ENCODE data around the gene EVC. TPM values are rescaled to one million over a fixed set of nuclear protein-coding genes. Genes with fewer than 3 reads are reported as not detected.
A peak's percentile ranks its signal among the peaks of the same experiment; 100 is the strongest.

EVC gene
- 41.4 and 52.7 TPM in 2 replicates for total RNA-seq

DNA sequence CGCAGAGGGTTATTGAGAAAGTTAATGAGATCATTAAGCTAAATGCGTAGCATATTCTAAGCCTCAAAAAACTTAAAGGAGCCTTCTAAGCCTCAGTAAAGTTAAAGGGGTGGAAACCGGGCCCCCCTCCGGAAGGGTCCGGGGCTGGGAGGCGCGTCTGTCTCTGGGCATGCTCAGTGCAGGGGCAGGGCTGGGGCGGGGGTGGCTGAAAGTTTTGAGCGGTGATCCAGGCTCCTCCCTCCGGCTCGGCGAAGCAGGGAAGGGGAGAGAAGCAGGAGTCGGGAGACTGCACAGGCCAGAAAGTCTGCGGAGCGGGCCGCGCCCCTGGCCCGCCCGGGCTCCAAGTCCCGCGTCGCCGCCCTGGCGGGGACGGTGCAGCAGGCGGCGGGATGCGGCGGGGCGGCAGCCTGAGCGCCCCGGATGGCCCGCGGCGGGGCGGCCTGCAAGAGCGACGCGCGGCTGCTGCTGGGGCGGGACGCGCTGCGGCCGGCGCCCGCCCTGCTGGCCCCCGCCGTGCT lies at the start of gene EVC:
TSS of gene EVC (plus strand) at position 241 of the 518 bp plus-strand sequence. CDS start at position 421, 180 bp downstream.
- Histone ChIP-seq H3K4me3 (ENCODE audit: low read depth, low read length) (peak within 1 kb of the TSS; percentile 74), H3K36me3 (ENCODE audit: control insufficient read depth, insufficient read depth, low read length) (no peaks in the 10 kb centered on the region), H3K27me3 (ENCODE audit: control insufficient read depth, insufficient read depth, low read length) (no peaks in the 10 kb centered on the region)
- DNase-seq (ENCODE audit: low read depth) = peak; percentile 47
- TF ChIP-seq CTCF (IDR thresholded peaks at IDR 0.05; ENCODE audit: insufficient read depth, low read length, poor library complexity, severe bottlenecking) = no peak

GRCh38 chr4:5661237-5661636 lies 49.8 kb upstream of the EVC start:
- TF ChIP-seq CTCF (IDR thresholded peaks at IDR 0.05; ENCODE audit: insufficient read depth, low read length, poor library complexity, severe bottlenecking) = no peak
- DNase-seq (ENCODE audit: low read depth) = no peak
- no peak overlapping the region for H3K4me3 ChIP-seq (ENCODE audit: low read depth, low read length)
- no peaks in the 10 kb centered on the region for H3K27me3 ChIP-seq (ENCODE audit: control insufficient read depth, insufficient read depth, low read length)
- no peaks in the 10 kb centered on the region for H3K36me3 ChIP-seq (ENCODE audit: control insufficient read depth, insufficient read depth, low read length)

- Histone ChIP-seq H3K27me3 (ENCODE audit: control insufficient read depth, insufficient read depth, low read length) (no peaks in the 10 kb centered on the region), H3K36me3 (ENCODE audit: control insufficient read depth, insufficient read depth, low read length) (no peaks in the 10 kb centered on the region), H3K4me3 (ENCODE audit: low read depth, low read length) (no peak overlapping the region)
- TF ChIP-seq CTCF (IDR thresholded peaks at IDR 0.05; ENCODE audit: insufficient read depth, low read length, poor library complexity, severe bottlenecking) = no peak
- no peak for DNase-seq (ENCODE audit: low read depth)
These were observed 48.4 kb upstream of the EVC start for GRCh38 chr4:5662555-5662954.

- Histone ChIP-seq H3K4me3 (ENCODE audit: low read depth, low read length) (no peak overlapping the region), H3K27me3 (ENCODE audit: control insufficient read depth, insufficient read depth, low read length) (no peaks in the 10 kb centered on the region), H3K36me3 (ENCODE audit: control insufficient read depth, insufficient read depth, low read length) (no peaks in the 10 kb centered on the region)
- no peak for TF ChIP-seq CTCF (IDR thresholded peaks at IDR 0.05; ENCODE audit: insufficient read depth, low read length, poor library complexity, severe bottlenecking)
- no peak for DNase-seq (ENCODE audit: low read depth)
These were observed 46.2 kb upstream of the EVC start for GRCh38 chr4:5664778-5665177.

- no peak overlapping the region for H3K4me3 ChIP-seq (ENCODE audit: low read depth, low read length)
- TF ChIP-seq CTCF (IDR thresholded peaks at IDR 0.05; ENCODE audit: insufficient read depth, low read length, poor library complexity, severe bottlenecking) = no peak
- no peaks in the 10 kb centered on the region for H3K36me3 ChIP-seq (ENCODE audit: control insufficient read depth, insufficient read depth, low read length)
- DNase-seq (ENCODE audit: low read depth) = no peak
- H3K27me3 ChIP-seq (ENCODE audit: control insufficient read depth, insufficient read depth, low read length) = no peaks in the 10 kb centered on the region
These were observed 44.3 kb upstream of the EVC start for GRCh38 chr4:5666741-5667140.

GRCh38 chr4:5676763-5677162 lies 34.2 kb upstream of the EVC start:
- TF ChIP-seq CTCF (IDR thresholded peaks at IDR 0.05; ENCODE audit: insufficient read depth, low read length, poor library complexity, severe bottlenecking) = no peak
- H3K27me3 ChIP-seq (ENCODE audit: control insufficient read depth, insufficient read depth, low read length) = no peaks in the 10 kb centered on the region
- H3K4me3 ChIP-seq (ENCODE audit: low read depth, low read length) = no peak overlapping the region
- no peaks in the 10 kb centered on the region for H3K36me3 ChIP-seq (ENCODE audit: control insufficient read depth, insufficient read depth, low read length)
- no peak for DNase-seq (ENCODE audit: low read depth)

Measured in kidney epithelial cell (primary cell).